Lower lobe of right lung (tissue), 2 donors: ENCODE measurements around the gene ULBP2. TPM values are rescaled to one million over a fixed set of nuclear protein-coding genes. Genes with fewer than 3 reads are reported as not detected.
A peak's percentile ranks its signal among the peaks of the same experiment; 100 is the strongest.

ENCODE experiments used
- ATAC-seq, 2 donors: fragments of 200-7000 bp; cut with Tn5 transposase; one replicate each; pipeline ENCODE4 v1.9.1; 2020 to 2022; ENCODE audit warnings: mild to moderate bottlenecking in 2 of 2, moderate library complexity in 2 of 2
- DNase-seq: peaks from one replicate; pipeline ENCODE4 v3.0.0-alpha.2; 2020
- H3K27ac ChIP-seq: fragments of 200-600 bp; one replicate; pipeline ENCODE4 v1.8.0; 2022
- H3K27me3 ChIP-seq: fragments of 200-600 bp; one replicate; pipeline ENCODE4 v1.8.0; 2022; ENCODE audit warnings: low read depth
- H3K36me3 ChIP-seq: fragments of 200-600 bp; one replicate; pipeline ENCODE4 v1.8.0; 2022; ENCODE audit warnings: mild to moderate bottlenecking
- H3K4me1 ChIP-seq: fragments of 200-600 bp; one replicate; pipeline ENCODE4 v1.8.0; 2022
- H3K4me3 ChIP-seq: fragments of 200-600 bp; one replicate; pipeline ENCODE4 v1.8.0; 2022; ENCODE audit warnings: mild to moderate bottlenecking
- H3K9me3 ChIP-seq: fragments of 200-600 bp; one replicate; pipeline ENCODE4 v1.8.0; 2022
- CTCF ChIP-seq: fragments of 200-600 bp; IDR thresholded peaks from one replicate; pipeline ENCODE4 v1.8.0; 2022; ENCODE audit warnings: antibody characterized with exemption, mild to moderate bottlenecking
- intact Hi-C: fragments of 100-400 bp; cut with DNase I; formaldehyde crosslinking; loops from one replicate; pipeline ENCODE4 v1.11.0; 2022
- long read RNA-seq: library from polyadenylated mRNA; unstranded; transcript quantifications from one replicate; pipeline ENCODE4 v2.0.0, GENCODE V29; 2021
- total RNA-seq: library from RNA; stranded (reverse); fragmentation: NEBNext Ultra II Directional; extraction: Animal tissue kit (Norgen Biotek cat#: 25700); gene quantifications from one replicate; pipeline ENCODE4 v1.2.1, GENCODE V29; 2021
- donor health status: DM: no; HTN: yes; CAD: no; lungs with severe emphysema.

Gene ULBP2
- 2.2 TPM for total RNA-seq
- long read RNA-seq, transcript ULBP2-201 (5 exons, 1,349 nt): major isoform, 6 of 7 reads
- long read RNA-seq, partial matches to known transcripts: 1 of 7 reads
- long read RNA-seq, other reads (novel, unspliced or antisense): 0 of 7 reads

GRCh38 chr6:149941583-149942460, at the start of gene ULBP2:
Gene ULBP2, plus strand, starts transcription at chr6:149942014. Its CDS starts 59 bp downstream, at chr6:149942073.
- H3K4me1 ChIP-seq: peaks cover 29% of the 10 kb centered on the region
- H3K27me3 ChIP-seq: peaks cover 50% of the 10 kb centered on the region
- H3K36me3 ChIP-seq: no peaks in the 10 kb centered on the region
- no peak for TF ChIP-seq CTCF
- peak; percentile 94 for ATAC-seq
- DNase-seq: peak; percentile 86
- intact Hi-C loops: no loop called here
- no peaks in the 10 kb centered on the region for H3K9me3 ChIP-seq
- peak within 1 kb of the TSS; percentile 72 for H3K27ac ChIP-seq
- peak within 1 kb of the TSS; percentile 72 for H3K4me3 ChIP-seq

GRCh38 chr6:149895048-149895590, 46.7 kb upstream of the ULBP2 start:
- peaks cover 32% of the 10 kb centered on the region for H3K4me1 ChIP-seq
- H3K27ac ChIP-seq: peak overlapping the region; percentile 83
- no peaks in the 10 kb centered on the region for H3K9me3 ChIP-seq
- no peak overlapping the region for H3K4me3 ChIP-seq
- DNase-seq (peak; percentile 66), ATAC-seq (peak; percentile 84 to 86)
- no peaks in the 10 kb centered on the region for H3K27me3 ChIP-seq
- no peaks in the 10 kb centered on the region for H3K36me3 ChIP-seq
- intact Hi-C loops: no loop called here
- TF ChIP-seq CTCF: no peak

- peaks cover 32% of the 10 kb centered on the region for H3K4me1 ChIP-seq
- H3K27me3 ChIP-seq: no peaks in the 10 kb centered on the region
- TF ChIP-seq CTCF: no peak
- no peaks in the 10 kb centered on the region for H3K9me3 ChIP-seq
- H3K36me3 ChIP-seq: no peaks in the 10 kb centered on the region
- DNase-seq (no peak), ATAC-seq (peak; percentile 51 to 60)
- H3K27ac ChIP-seq: peak overlapping the region; percentile 83
- intact Hi-C loops: no loop called here
- no peak overlapping the region for H3K4me3 ChIP-seq
Observed at GRCh38 chr6:149895833-149896271, 46.0 kb upstream of the ULBP2 start.

GRCh38 chr6:149896491-149896890, 45.3 kb upstream of the ULBP2 start:
- intact Hi-C loops: no loop called here
- no peak for DNase-seq
- Histone ChIP-seq H3K4me3 (no peak overlapping the region), H3K9me3 (no peaks in the 10 kb centered on the region), H3K4me1 (peaks cover 32% of the 10 kb centered on the region), H3K27me3 (no peaks in the 10 kb centered on the region), H3K27ac (peak overlapping the region; percentile 83), H3K36me3 (no peaks in the 10 kb centered on the region)
- no peak for TF ChIP-seq CTCF
- ATAC-seq: peak in 1 of 2 donors; percentile 42

GRCh38 chr6:149897015-149897697, 44.7 kb upstream of the ULBP2 start:
- intact Hi-C loops: no loop called here
- ATAC-seq (peak; percentile 75 to 87), DNase-seq (peak; percentile 59)
- H3K4me3 ChIP-seq: peak overlapping the region; percentile 32
- no peak for TF ChIP-seq CTCF
- H3K27ac ChIP-seq: peak overlapping the region; percentile 83
- no peaks in the 10 kb centered on the region for H3K36me3 ChIP-seq
- no peaks in the 10 kb centered on the region for H3K9me3 ChIP-seq
- H3K4me1 ChIP-seq: peaks cover 32% of the 10 kb centered on the region
- no peaks in the 10 kb centered on the region for H3K27me3 ChIP-seq
